T-helper 17 cell (primary cell): ENCODE measurements around the gene CD177. TPM values are rescaled to one million over a fixed set of nuclear protein-coding genes. Genes with fewer than 3 reads are reported as not detected.
"Not testable (repeated sequence)": the region's sequence is repeated elsewhere in the genome, so short reads cannot be mapped to it uniquely, and the experiment has no call there.

Source experiments
- ATAC-seq: fragments of 150-1000 bp; cut with Tn5 transposase; 2 replicates; pipeline ENCODE4 v1.10.0; 2021; ENCODE audit warnings: mild to moderate bottlenecking, moderate library complexity
- DNase-seq, 3 donors: peaks; one replicate each; pipeline versions ENCODE4 v3.0.0 to v3.0.0-alpha.2; 2020 to 2021
- H3K9me3 ChIP-seq: one replicate; pipeline ENCODE4 v1.7.0; 2013; ENCODE audit warnings: low read length, mild to moderate bottlenecking; ENCODE audit not compliant: control insufficient read depth, poor library complexity, severe bottlenecking
- H3K27ac Mint-ChIP-seq: one replicate; pipeline ENCODE4 v1.8.0; 2022; ENCODE audit warnings: mild to moderate bottlenecking, moderate library complexity, mixed read lengths
- H3K27me3 Mint-ChIP-seq: one replicate; pipeline ENCODE4 v1.8.0; 2022; ENCODE audit warnings: mixed read lengths
- H3K36me3 Mint-ChIP-seq: one replicate; pipeline ENCODE4 v1.8.0; 2022; ENCODE audit warnings: low read depth, mixed read lengths
- H3K4me1 Mint-ChIP-seq: one replicate; pipeline ENCODE4 v1.8.0; 2022; ENCODE audit warnings: mild to moderate bottlenecking, mixed read lengths
- H3K4me3 Mint-ChIP-seq: one replicate; pipeline ENCODE4 v1.8.0; 2022; ENCODE audit warnings: mild to moderate bottlenecking, moderate library complexity, mixed read lengths
- total RNA-seq, 4 donors: library from RNA in 2 of 4; stranded (reverse) in 2 of 4; gene quantifications; one replicate each; pipeline ENCODE4 v1.2.3 and lab custom pipeline; 2022 to 2026

The CD177 gene
- total RNA-seq, 2 donors from 2014 or later: not detected

DNA sequence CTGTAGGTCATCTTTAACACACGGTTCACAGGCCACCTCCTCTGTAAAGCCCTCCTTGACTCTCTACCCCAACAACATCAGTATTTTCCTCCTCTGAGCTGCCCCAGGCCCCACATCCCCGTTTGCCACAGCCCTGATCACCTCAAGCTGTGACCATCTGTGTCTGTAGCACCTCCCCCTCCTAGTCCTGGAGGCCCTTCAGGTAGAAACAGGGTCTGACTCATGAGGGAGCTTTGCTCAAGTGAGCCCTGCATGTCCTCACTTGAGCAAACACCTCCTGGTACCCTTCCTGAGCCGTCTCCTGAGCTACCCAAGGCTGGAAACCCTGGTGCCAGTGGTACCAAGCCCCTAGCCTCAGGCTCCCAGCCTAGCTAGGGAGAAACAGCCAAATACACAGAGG, 24.1 kb downstream of the CD177 start:
- H3K4me3 Mint-ChIP-seq, H3K4me1 Mint-ChIP-seq, H3K9me3 ChIP-seq, H3K27ac Mint-ChIP-seq, DNase-seq, ATAC-seq, H3K36me3 Mint-ChIP-seq: not testable (repeated sequence)
- peaks cover 17% of the 10 kb centered on the region for H3K27me3 Mint-ChIP-seq

DNA sequence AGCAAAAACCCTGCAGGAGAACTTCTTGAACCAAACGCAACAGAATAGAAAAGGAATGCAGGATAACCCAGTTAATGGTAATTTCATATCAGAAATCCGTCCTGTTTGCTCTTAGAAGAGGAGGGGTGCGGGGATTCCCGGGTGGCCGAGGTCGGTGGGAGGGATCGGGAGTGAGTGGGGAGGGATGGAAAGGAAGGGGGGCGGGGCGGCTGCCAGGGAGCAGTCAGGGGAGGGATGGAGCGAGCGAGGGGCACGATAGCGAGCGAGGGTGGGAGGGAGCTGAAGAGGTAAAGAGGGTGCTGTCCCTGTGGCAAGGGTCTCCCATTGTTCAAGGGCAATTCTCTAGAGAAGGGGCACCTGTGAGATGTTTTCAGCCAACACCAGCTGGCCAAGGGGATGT, 26.5 kb downstream of the CD177 start:
- H3K4me1 Mint-ChIP-seq: peaks cover 4% of the 10 kb centered on the region
- no peak overlapping the region for H3K27ac Mint-ChIP-seq
- H3K4me3 Mint-ChIP-seq: no peak overlapping the region
- DNase-seq (no peak), ATAC-seq (no peak)
- H3K9me3 ChIP-seq: no peaks in the 10 kb centered on the region
- peaks cover 21% of the 10 kb centered on the region for H3K27me3 Mint-ChIP-seq
- no peaks in the 10 kb centered on the region for H3K36me3 Mint-ChIP-seq

DNA sequence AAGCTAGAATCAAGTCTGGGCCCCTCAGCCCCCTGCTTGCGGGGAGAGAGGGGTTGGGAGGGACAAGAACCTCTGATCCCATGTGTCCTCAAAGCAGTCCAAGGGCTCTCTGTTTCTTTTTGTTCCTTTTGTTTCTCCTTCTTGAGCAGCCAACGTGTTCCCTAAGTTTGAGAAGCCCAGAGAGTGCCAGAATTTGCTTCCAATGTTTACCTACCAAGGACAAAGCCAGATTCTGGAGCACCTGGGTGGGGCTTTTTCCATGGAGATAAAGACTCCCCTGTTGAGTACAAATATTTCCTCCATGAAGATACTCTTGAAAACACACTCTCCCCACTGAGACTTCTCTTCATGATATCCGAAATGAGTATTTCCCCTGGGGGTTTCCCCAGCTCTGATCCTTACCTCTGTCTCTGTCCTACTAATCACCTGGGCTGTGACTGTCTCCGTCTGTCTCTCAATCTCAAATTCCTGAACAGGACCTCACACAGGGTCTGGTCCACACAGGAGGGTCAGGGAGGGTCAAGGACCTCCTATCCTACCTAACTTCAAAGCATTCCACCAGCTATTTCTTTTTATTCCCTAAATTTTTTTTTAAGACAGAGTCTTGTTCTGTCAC, 27.4 kb downstream of the CD177 start:
- DNase-seq (no peak), ATAC-seq (no peak)
- Mint-ChIP-seq H3K27me3 (peaks cover 21% of the 10 kb centered on the region), H3K4me1 (peaks cover 4% of the 10 kb centered on the region), H3K36me3 (no peaks in the 10 kb centered on the region), H3K4me3 (no peak overlapping the region), H3K27ac (no peak overlapping the region)
- H3K9me3 ChIP-seq: no peaks in the 10 kb centered on the region

DNA sequence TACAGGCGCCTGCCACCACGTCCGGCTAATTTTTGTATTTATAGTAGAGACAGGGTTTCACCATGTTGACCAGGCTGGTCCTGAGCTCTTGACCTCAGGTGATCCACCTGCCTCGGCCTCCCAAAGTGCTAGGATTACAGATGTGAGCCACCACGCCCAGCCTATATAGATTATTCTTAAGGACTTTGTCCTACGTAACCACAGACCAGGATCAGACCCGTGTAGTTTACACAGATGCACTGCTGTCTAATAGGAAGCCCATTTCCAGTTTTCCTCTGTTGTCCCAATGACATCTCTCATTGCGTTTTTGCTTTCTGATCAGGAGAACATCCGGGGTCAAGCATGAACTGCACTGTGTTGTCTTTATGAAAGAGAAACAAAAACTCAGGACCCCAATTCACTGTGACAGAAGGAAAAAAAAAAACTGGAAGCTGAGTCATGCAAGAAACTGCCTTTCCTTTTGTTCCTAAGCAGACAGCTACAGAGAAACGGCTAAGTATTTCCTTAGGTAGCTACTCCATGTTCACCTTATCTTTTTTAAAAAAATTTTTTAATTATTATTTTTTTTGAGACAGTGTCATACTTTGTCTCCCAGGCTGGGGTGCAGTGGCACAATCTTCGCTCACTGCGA, 29.2 kb downstream of the CD177 start:
- not testable (repeated sequence) for H3K4me3 Mint-ChIP-seq, DNase-seq, H3K9me3 ChIP-seq, ATAC-seq, H3K4me1 Mint-ChIP-seq, H3K27ac Mint-ChIP-seq, H3K36me3 Mint-ChIP-seq
- H3K27me3 Mint-ChIP-seq: peaks cover 24% of the 10 kb centered on the region

DNA sequence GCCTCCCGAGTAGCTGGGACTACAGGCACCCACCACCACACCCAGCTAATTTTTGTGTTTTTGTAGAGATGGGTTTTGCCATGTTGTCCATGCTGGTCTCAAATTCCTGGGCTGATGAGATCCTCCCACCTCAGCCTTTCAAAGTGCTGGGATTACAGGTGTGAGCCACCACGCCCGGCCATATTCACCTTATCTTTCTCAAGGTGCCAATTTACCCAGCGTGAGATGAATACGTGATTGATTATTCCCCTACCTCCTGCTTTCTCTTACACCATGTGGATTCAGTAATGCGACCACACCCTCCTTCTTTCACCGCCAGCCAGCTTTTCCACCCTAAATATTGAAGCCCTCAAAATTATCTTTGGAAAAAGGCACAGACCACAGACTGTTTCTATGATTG, 29.8 kb downstream of the CD177 start:
- not testable (repeated sequence) for H3K36me3 Mint-ChIP-seq, DNase-seq, H3K27ac Mint-ChIP-seq, ATAC-seq, H3K4me1 Mint-ChIP-seq, H3K4me3 Mint-ChIP-seq, H3K9me3 ChIP-seq
- H3K27me3 Mint-ChIP-seq: peaks cover 27% of the 10 kb centered on the region

DNA sequence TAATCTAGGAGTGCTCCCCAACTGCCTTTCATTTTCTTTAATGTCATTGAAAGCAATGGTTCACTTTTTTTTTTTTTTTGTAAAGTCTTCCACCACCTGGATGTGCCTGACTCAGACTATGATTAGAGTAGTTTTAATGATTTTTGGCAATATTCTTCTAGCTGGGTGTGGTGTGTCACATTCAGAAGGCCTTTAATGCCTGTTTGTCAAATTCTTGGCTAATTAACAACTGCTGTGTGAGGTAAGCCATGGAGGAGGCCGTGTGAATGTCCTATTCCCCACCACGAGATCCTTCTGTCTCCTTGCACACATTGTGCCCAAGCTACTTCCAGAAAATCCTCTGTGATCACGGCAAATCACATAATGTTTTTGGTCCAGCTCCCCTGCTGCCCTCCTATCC, 30.3 kb downstream of the CD177 start:
- not testable (repeated sequence) for H3K36me3 Mint-ChIP-seq, H3K4me3 Mint-ChIP-seq, H3K9me3 ChIP-seq, DNase-seq, H3K27ac Mint-ChIP-seq, ATAC-seq, H3K4me1 Mint-ChIP-seq
- H3K27me3 Mint-ChIP-seq: peaks cover 26% of the 10 kb centered on the region

DNA sequence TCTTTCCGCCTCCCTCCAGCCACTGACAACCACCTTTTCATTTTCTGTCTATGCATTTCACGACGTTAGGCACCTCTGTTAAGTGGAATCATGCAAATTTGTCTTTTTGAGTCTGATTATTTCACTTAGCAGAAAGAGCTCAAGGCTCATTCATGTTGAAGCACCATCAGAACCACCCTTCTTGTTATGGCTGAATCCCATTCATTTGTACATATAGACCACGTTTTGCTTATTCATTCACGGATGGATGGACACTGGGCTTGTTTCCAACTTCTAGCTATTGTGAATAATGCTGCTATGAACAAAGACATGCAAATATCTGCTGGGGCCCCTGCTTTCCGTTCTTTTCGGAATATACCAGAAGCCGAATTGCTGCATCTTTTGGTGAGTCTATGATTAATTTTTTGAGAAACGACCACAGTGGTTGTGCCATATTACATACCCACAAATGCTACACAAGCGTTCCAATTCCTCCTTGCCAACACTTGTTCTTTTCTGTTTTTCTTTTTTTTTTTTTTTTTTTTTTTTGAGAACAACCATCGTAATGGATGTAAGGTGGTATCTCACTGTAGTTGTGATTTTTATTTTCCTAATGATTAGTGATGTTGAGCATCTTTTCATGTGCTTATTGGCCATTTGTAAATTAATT, 37.5 kb downstream of the CD177 start:
- H3K4me3 Mint-ChIP-seq, H3K27ac Mint-ChIP-seq, H3K4me1 Mint-ChIP-seq, DNase-seq, H3K36me3 Mint-ChIP-seq, H3K9me3 ChIP-seq, ATAC-seq: not testable (repeated sequence)
- peaks cover 43% of the 10 kb centered on the region for H3K27me3 Mint-ChIP-seq

DNA sequence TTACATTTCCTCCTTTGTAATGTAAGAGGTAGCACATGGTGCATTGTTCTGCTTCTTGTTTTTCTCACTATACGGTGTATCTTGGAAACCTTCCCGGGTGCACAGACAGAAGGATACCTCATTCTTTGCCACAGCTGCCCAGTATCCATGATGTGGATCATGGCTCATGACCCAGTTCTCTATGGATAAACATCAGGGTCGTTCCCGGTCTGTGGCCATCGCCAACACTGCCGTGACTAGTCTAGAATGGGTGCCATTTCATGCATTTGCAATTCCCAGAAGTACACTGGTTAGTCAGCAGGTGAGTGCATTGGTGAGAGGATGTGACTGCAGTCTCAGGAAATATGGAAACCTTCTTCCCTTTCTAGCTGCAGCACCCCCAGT, 38.1 kb downstream of the CD177 start:
- not testable (repeated sequence) for H3K4me3 Mint-ChIP-seq, H3K9me3 ChIP-seq, ATAC-seq, H3K27ac Mint-ChIP-seq, H3K4me1 Mint-ChIP-seq, H3K36me3 Mint-ChIP-seq, DNase-seq
- H3K27me3 Mint-ChIP-seq: peaks cover 48% of the 10 kb centered on the region

DNA sequence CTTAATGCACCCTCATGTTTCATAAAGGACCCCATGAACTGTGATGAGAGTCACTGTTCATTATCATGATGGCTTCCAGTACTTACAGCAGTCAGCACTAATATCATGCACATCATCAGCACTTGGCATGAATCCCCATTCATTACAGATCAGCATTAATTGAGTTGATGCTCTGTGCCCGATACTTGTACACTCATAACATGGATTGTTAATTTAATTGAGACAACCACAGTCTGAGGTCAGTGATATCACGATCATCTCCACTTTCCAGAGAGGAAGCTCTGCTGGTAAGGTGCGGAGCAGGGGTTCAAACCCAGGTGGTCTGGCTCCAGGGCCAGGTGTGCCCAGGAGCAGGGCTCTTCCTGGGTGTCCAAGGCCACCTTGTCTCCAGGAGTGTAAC, 40.0 kb downstream of the CD177 start:
- H3K27ac Mint-ChIP-seq, H3K36me3 Mint-ChIP-seq, H3K4me1 Mint-ChIP-seq, DNase-seq, H3K9me3 ChIP-seq, ATAC-seq, H3K4me3 Mint-ChIP-seq: not testable (repeated sequence)
- peaks cover 50% of the 10 kb centered on the region for H3K27me3 Mint-ChIP-seq

DNA sequence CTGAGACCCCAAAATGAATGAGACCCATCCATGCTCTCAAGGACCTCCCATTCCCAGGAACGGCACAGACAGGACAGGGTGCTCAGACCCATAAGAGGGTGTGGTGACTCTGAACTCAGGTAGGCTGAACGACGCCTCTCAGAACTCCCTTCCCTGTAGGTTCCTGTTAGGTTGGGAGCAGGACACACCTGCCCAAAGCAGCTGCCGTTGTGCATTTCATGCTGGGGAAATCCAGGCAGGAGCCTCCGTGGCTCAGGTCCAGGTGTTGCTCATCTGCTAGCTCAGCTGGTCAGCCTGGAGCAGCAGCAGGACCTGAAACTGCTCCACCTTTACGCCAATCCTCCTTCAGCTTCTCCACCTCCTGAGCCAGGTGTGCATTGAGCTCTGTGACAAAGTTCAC, 42.1 kb downstream of the CD177 start:
- no peak for ATAC-seq
- H3K27me3 Mint-ChIP-seq: peaks cover 58% of the 10 kb centered on the region
- H3K4me1 Mint-ChIP-seq: no peaks in the 10 kb centered on the region
- H3K9me3 ChIP-seq: no peaks in the 10 kb centered on the region
- H3K27ac Mint-ChIP-seq: no peak overlapping the region
- peaks cover 4% of the 10 kb centered on the region for H3K36me3 Mint-ChIP-seq
- no peak for DNase-seq
- H3K4me3 Mint-ChIP-seq: no peak overlapping the region

DNA sequence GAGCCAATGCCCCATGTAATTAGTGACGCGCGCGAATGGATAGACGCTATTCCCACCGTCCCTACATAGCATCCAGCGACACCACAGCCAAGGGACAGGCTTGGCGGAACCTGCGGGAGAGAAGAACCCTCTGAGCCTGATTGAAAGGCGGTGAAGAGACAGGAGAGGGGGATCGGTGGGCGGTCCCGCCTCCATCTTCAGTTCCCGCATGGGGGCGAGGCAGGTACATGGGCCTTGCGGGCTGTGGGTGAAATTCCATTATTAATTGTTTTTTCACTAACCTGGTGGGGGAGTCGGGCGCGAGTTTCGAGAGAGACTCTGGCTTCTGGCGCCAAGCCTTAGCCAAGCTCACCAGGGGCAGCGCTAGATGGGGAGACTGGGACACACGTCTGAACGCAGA, 52.8 kb downstream of the CD177 start:
- H3K4me3 Mint-ChIP-seq: no peak overlapping the region

DNA sequence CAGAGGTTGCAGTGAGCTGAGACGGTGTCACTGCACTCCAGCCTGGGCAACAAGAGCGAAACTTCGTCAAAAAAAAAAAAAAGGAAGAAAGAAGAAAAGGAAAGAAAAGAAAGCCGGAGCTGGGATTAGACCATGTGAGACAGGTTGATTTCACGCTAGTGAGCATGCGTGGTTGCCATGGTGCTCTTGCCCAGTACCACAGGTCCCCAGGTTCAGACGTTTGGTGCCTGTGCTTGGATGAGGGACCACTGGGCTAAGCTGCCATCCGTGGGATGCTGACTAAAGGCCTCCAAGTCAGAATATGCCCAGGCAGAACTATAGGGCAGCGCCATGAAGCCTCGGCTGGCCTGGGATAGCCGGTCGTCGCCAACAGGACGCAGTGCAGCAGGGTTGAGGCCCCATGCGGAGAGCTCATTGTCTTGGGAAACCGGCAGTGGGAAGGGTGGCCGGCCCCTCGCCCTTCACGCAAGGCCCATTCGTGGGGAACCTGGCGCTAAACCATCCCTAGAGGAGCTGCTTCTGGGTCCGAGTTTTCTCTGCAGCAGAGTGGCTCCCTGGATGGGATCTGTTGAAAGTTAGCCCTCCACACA, 54.0 kb downstream of the CD177 start:
- Mint-ChIP-seq H3K4me1 (peaks cover 2% of the 10 kb centered on the region), H3K27ac (no peak overlapping the region), H3K27me3 (peaks cover 20% of the 10 kb centered on the region), H3K4me3 (no peak overlapping the region), H3K36me3 (no peaks in the 10 kb centered on the region)
- ATAC-seq (no peak), DNase-seq (no peak)
- H3K9me3 ChIP-seq: no peaks in the 10 kb centered on the region

More for the DNA sequence above, 52.8 kb downstream of the CD177 start:
- Mint-ChIP-seq H3K27me3 (peaks cover 18% of the 10 kb centered on the region), H3K4me1 (peaks cover 2% of the 10 kb centered on the region), H3K27ac (no peak overlapping the region), H3K36me3 (no peaks in the 10 kb centered on the region)
- ATAC-seq (no peak), DNase-seq (no peak)
- no peaks in the 10 kb centered on the region for H3K9me3 ChIP-seq

DNA sequence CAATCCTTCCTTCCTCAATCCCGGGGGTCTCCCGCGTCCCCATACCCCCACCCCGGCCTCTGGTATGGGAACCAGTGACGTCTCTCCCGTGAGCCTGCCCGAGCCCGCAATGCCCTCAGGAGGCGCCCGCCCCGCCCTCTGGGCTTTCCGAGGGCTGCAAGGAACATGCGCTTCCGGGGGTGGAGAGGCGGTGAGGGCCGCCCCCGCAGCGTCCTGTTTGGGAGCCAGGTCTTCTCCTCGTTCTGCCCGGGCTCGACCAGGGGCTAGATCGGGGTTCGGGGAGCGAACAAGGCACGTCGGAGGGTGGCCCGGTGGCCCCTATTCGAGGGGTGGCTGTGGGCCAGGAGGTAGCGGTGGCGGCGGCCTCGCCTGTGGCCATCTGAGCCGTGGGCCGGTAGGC, 54.6 kb downstream of the CD177 start:
- H3K27me3 Mint-ChIP-seq: peaks cover 15% of the 10 kb centered on the region
- DNase-seq: no peak
- ATAC-seq: no peak
- no peaks in the 10 kb centered on the region for H3K9me3 ChIP-seq
- H3K4me3 Mint-ChIP-seq: no peak overlapping the region
- H3K36me3 Mint-ChIP-seq: no peaks in the 10 kb centered on the region
- H3K4me1 Mint-ChIP-seq: peaks cover 2% of the 10 kb centered on the region
- H3K27ac Mint-ChIP-seq: no peak overlapping the region
